OCI-LY3 (cell line): ENCODE results near the gene AKR1A1.

Experiments
- CTCF ChIP-seq: fragments of 200-600, 300-600 bp; sonication (generic); IDR thresholded peaks from 2 replicates; pipeline ENCODE4 v1.5.1; 2014; ENCODE audit warnings: antibody characterized with exemption, low read length, low read depth
- EZH2phosphoT487 ChIP-seq: fragments of 200-600 bp; shearing (Covaris generic); IDR thresholded peaks from 2 replicates; pipeline ENCODE4 v1.6.1; 2018; ENCODE audit warnings: antibody characterized with exemption, mixed run types, low read depth

GRCh38 chr1:45526135-45526644 lies 24.4 kb upstream of the AKR1A1 start:
- no peak for TF ChIP-seq CTCF
- TF ChIP-seq EZH2phosphoT487: no peak
